HepG2 (cell line): ENCODE measurements around the gene PRUNE1. TPM values are rescaled to one million over a fixed set of nuclear protein-coding genes. Genes with fewer than 3 reads are reported as not detected.

ENCODE experiments used
- ASH2L ChIP-seq: fragments of 300-600, 200-600 bp; sonication (generic); IDR thresholded peaks from 2 replicates; pipeline ENCODE4 v1.7.0; 2017; ENCODE audit warnings: low read depth, mild to moderate bottlenecking, moderate library complexity, mixed read lengths, low read length; ENCODE audit not compliant: insufficient read length
- CBX2 ChIP-seq, 2 experiments: fragments of 200-600 bp in 1 of 2; sonication (generic); formaldehyde crosslinking in 1 of 2; IDR thresholded peaks; 2 replicates each; pipeline versions ENCODE4 v1.7.0 to v1.8.1; 2018 to 2022; ENCODE audit warnings: low read depth in 2 of 2, low read length in 1 of 2, mild to moderate bottlenecking in 1 of 2, missing genetic modification reagents in 1 of 2
- GFI1 ChIP-seq: sonication (generic); formaldehyde crosslinking; IDR thresholded peaks from 2 replicates; pipeline ENCODE4 v1.5.0; 2020; ENCODE audit warnings: missing genetic modification reagents, mild to moderate bottlenecking, borderline replicate concordance
- HIVEP1 ChIP-seq: sonication (generic); formaldehyde crosslinking; IDR thresholded peaks from 2 replicates; pipeline ENCODE4 v1.4.0; 2020; ENCODE audit warnings: mild to moderate bottlenecking, missing genetic modification reagents
- HMG20B ChIP-seq: conservative IDR thresholded peaks from 2 replicates; pipeline ENCODE4 v1.6.1; 2016; ENCODE audit warnings: missing genetic modification reagents, missing compliant biosample characterization
- HNF4G ChIP-seq, 2 experiments: sonication (generic) in 1 of 2; formaldehyde crosslinking in 1 of 2; IDR thresholded peaks; 2 replicates each; pipeline versions ENCODE4 v1.4.0 to v1.6.1; 2011 to 2020; ENCODE audit warnings: borderline replicate concordance in 2 of 2, low read depth in 2 of 2, mild to moderate bottlenecking in 2 of 2, low read length in 1 of 2, missing genetic modification reagents in 1 of 2, moderate library complexity in 1 of 2
- JDP2 ChIP-seq: sonication (generic); formaldehyde crosslinking; IDR thresholded peaks from 2 replicates; pipeline ENCODE4 v1.8.1; 2022; ENCODE audit warnings: missing genetic modification reagents, borderline replicate concordance
- JUNB ChIP-seq: sonication (generic); formaldehyde crosslinking; IDR thresholded peaks from 2 replicates; pipeline ENCODE4 v1.8.0; 2022; ENCODE audit warnings: missing genetic modification reagents, mild to moderate bottlenecking, borderline replicate concordance
- KDM4B ChIP-seq: sonication (generic); formaldehyde crosslinking; IDR thresholded peaks from 2 replicates; pipeline ENCODE4 v1.4.0; 2020; ENCODE audit warnings: missing genetic modification reagents
- KLF12 ChIP-seq: sonication (generic); formaldehyde crosslinking; IDR thresholded peaks from 2 replicates; pipeline ENCODE4 v1.4.0; 2020; ENCODE audit warnings: missing genetic modification reagents, borderline replicate concordance
- KMT2A ChIP-seq: sonication (generic); formaldehyde crosslinking; IDR thresholded peaks from 2 replicates; pipeline ENCODE4 v1.4.0; 2020; ENCODE audit warnings: missing genetic modification reagents
- NCOA1 ChIP-seq: sonication (generic); formaldehyde crosslinking; IDR thresholded peaks from 2 replicates; pipeline ENCODE4 v1.9.0; 2021; ENCODE audit warnings: missing genetic modification reagents
- NFE2 ChIP-seq: sonication (generic); formaldehyde crosslinking; IDR thresholded peaks from 2 replicates; pipeline ENCODE4 v1.4.0; 2020; ENCODE audit warnings: missing genetic modification reagents
- NR2F6 ChIP-seq, 2 experiments: IDR thresholded peaks; 2 replicates each; pipeline ENCODE4 v1.6.1; 2016; ENCODE audit warnings: antibody characterized with exemption in 1 of 2, mild to moderate bottlenecking in 1 of 2
- POLR2A ChIP-seq, 2 experiments: IDR thresholded peaks; 2 replicates each; pipeline ENCODE4 v1.6.1; 2011; ENCODE audit warnings: low read depth in 2 of 2, low read length in 2 of 2, mild to moderate bottlenecking in 1 of 2, moderate library complexity in 1 of 2; ENCODE audit not compliant: insufficient read depth in 1 of 2
- SIN3A ChIP-seq: IDR thresholded peaks from 2 replicates; pipeline ENCODE4 v1.6.1; 2011; ENCODE audit warnings: low read depth, mild to moderate bottlenecking, control low read depth, low read length, borderline replicate concordance
- SMARCE1 ChIP-seq: fragments of 450-650 bp; IDR thresholded peaks from 2 replicates; pipeline ENCODE4 v1.6.1; 2017; ENCODE audit warnings: borderline replicate concordance
- TFDP2 ChIP-seq: sonication (generic); formaldehyde crosslinking; IDR thresholded peaks from 2 replicates; pipeline ENCODE4 v1.4.0; 2020; ENCODE audit warnings: missing genetic modification reagents
- ZBTB20 ChIP-seq: sonication (generic); formaldehyde crosslinking; IDR thresholded peaks from 2 replicates; pipeline ENCODE4 v1.8.1; 2023; ENCODE audit warnings: missing genetic modification reagents, low read depth, mild to moderate bottlenecking, borderline replicate concordance
- ZFX ChIP-seq: sonication (generic); formaldehyde crosslinking; IDR thresholded peaks from 2 replicates; pipeline ENCODE4 v1.4.0; 2020; ENCODE audit warnings: mild to moderate bottlenecking, low read depth, missing genetic modification reagents, moderate library complexity
- ZNF451 ChIP-seq: sonication (generic); formaldehyde crosslinking; IDR thresholded peaks from 2 replicates; pipeline ENCODE4 v1.5.0; 2020; ENCODE audit warnings: mild to moderate bottlenecking, missing genetic modification reagents
- ZNF709 ChIP-seq: sonication (generic); formaldehyde crosslinking; IDR thresholded peaks from 2 replicates; pipeline ENCODE4 v1.5.0; 2020; ENCODE audit warnings: mild to moderate bottlenecking, missing genetic modification reagents
- ZNF850 ChIP-seq: sonication (generic); formaldehyde crosslinking; conservative IDR thresholded peaks from 2 replicates; pipeline ENCODE4 v1.9.0; 2021; ENCODE audit warnings: mild to moderate bottlenecking, missing genetic modification reagents
- polyA plus RNA-seq, 8 experiments: library from polyadenylated mRNA; depleted of rRNA in 3 of 8; stranded (reverse) in 7 of 8; unstranded in 1 of 8; fragments of >200 nt; fragmentation: Illumina TruSeq in 4 of 8; extraction: Trizol in 4 of 8; gene quantifications; 2 replicates each; pipeline versions ENCODE4 v1.2.1 to v1.2.3, GENCODE V29; 2011 to 2016; ENCODE audit warnings: low read depth in 4 of 8, missing spikeins in 1 of 8, mixed read lengths in 1 of 8; ENCODE audit not compliant: insufficient read depth in 1 of 8
- total RNA-seq, 5 experiments: library from RNA; depleted of rRNA; stranded (reverse); fragments of >200 nt; fragmentation: Illumina TruSeq; extraction: Trizol; gene quantifications; 2 replicates each; pipeline ENCODE4 v1.2.3, GENCODE V29; 2016; ENCODE audit warnings: low read depth in 1 of 5
- TF ChIP-seq, protein P1 (sequence below): IDR thresholded peaks from 2 replicates; pipeline ENCODE4 v1.6.1; 2018; ENCODE audit warnings: missing genetic modification reagents, mild to moderate bottlenecking, missing compliant biosample characterization
- TF ChIP-seq, protein P2 (sequence below): sonication (generic); formaldehyde crosslinking; IDR thresholded peaks from 2 replicates; pipeline ENCODE4 v1.8.0; 2022; ENCODE audit warnings: missing genetic modification reagents, mild to moderate bottlenecking, inconsistent platforms, borderline replicate concordance
- TF ChIP-seq, protein P3 (sequence below): conservative IDR thresholded peaks from 2 replicates; pipeline ENCODE4 v1.6.1; 2018; ENCODE audit warnings: missing genetic modification reagents

Gene PRUNE1
- total and polyA plus RNA-seq, 2 of the 13 experiments (the other 11 are each of a cell fraction or from before 2014, with no cell fraction given), result 19.0 to 31.9 TPM

GRCh38 chr1:150981177-150981804 is 27.0 kb upstream of the PRUNE1 start (continued):
- TF ChIP-seq, protein P1, sequence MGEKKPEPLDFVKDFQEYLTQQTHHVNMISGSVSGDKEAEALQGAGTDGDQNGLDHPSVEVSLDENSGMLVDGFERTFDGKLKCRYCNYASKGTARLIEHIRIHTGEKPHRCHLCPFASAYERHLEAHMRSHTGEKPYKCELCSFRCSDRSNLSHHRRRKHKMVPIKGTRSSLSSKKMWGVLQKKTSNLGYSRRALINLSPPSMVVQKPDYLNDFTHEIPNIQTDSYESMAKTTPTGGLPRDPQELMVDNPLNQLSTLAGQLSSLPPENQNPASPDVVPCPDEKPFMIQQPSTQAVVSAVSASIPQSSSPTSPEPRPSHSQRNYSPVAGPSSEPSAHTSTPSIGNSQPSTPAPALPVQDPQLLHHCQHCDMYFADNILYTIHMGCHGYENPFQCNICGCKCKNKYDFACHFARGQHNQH (CRISPR knock-in tag), result peak; percentile 18
- TF ChIP-seq ZNF709 (CRISPR knock-in tag) (no peak), HMG20B (CRISPR knock-in tag) (0 out of 2 replicates have a peak, but pooled peaks have one; percentile 47), JUNB (CRISPR knock-in tag) (no peak), ZNF451 (CRISPR knock-in tag) (no peak; the same call in 1 of the 2 replicates), HIVEP1 (CRISPR knock-in tag) (no peak), ZNF850 (no peak), POLR2A (IDR thresholded peaks at IDR 0.05; ENCODE audit: insufficient read depth in 1 of 2, low read depth in 2 of 2, low read length in 2 of 2) (peak in 1 of 2 experiments; percentile 72), JDP2 (CRISPR knock-in tag) (no peak), NFE2 (CRISPR knock-in tag) (no peak), ZBTB20 (no peak), SIN3A (no peak), CBX2 (IDR thresholded peaks at IDR 0.05; ENCODE audit: low read depth, low read length) (no peak), CBX2 (CRISPR knock-in tag; IDR thresholded peaks at IDR 0.05; ENCODE audit: low read depth) (no peak), KMT2A (CRISPR knock-in tag) (peak; percentile 14; the same call in 1 of the 2 replicates), HNF4G (IDR thresholded peaks at IDR 0.05; ENCODE audit: borderline replicate concordance, low read depth, low read length) (0 out of 2 replicates have a peak, but pooled peaks have one; percentile 12), HNF4G (CRISPR knock-in tag; IDR thresholded peaks at IDR 0.05; ENCODE audit: borderline replicate concordance, low read depth) (no peak), NR2F6 (IDR thresholded peaks at IDR 0.05) (no peak), NR2F6 (CRISPR knock-in tag; IDR thresholded peaks at IDR 0.05) (peak; percentile 43), ZFX (CRISPR knock-in tag) (peak; percentile 77), GFI1 (CRISPR knock-in tag) (peak; percentile 91; the same call in 1 of the 2 replicates), KLF12 (CRISPR knock-in tag) (no peak), SMARCE1 (no peak), KDM4B (CRISPR knock-in tag) (no peak), TFDP2 (no peak), NCOA1 (CRISPR knock-in tag) (no peak), ASH2L (peak; percentile 39)
- TF ChIP-seq, protein P2, sequence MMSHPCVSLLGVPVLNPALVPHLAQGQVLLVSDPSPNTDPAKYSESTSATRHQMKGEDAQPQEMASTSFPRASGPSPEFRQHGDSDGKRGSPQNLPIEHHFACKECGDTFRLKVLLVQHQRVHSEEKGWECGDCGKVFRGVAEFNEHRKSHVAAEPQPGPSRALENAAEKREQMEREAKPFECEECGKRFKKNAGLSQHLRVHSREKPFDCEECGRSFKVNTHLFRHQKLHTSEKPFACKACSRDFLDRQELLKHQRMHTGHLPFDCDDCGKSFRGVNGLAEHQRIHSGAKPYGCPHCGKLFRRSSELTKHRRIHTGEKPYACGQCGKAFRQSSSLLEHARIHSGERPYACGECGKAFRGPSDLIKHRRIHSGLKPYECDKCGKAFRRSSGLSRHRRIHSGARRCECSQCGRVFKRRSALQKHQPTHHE, result no peak
- TF ChIP-seq, protein P3, sequence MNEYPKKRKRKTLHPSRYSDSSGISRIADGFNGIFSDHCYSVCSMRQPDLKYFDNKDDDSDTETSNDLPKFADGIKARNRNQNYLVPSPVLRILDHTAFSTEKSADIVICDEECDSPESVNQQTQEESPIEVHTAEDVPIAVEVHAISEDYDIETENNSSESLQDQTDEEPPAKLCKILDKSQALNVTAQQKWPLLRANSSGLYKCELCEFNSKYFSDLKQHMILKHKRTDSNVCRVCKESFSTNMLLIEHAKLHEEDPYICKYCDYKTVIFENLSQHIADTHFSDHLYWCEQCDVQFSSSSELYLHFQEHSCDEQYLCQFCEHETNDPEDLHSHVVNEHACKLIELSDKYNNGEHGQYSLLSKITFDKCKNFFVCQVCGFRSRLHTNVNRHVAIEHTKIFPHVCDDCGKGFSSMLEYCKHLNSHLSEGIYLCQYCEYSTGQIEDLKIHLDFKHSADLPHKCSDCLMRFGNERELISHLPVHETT (CRISPR knock-in tag), result no peak
